Right atrium auricular region (tissue), 2 donors: ENCODE measurements around the gene GPR4. TPM values are rescaled to one million over a fixed set of nuclear protein-coding genes. Genes with fewer than 3 reads are reported as not detected.
A peak's percentile ranks its signal among the peaks of the same experiment; 100 is the strongest.

Experiments used
- DNase-seq: peaks from one replicate; pipeline ENCODE4 v3.0.0-alpha.2; 2019; ENCODE audit warnings: low spot score
- H3K27ac ChIP-seq, 2 donors: fragments of 200-600 bp; sonication (generic); 1 replicate in 1 of 2; 2 replicates in 1 of 2; pipeline ENCODE4 v1.5.1; 2016 to 2019
- H3K27me3 ChIP-seq, 2 donors: fragments of 200-600 bp; sonication (generic); one replicate each; pipeline versions ENCODE4 v1.5.1 to v1.6.0; 2017 to 2019
- H3K36me3 ChIP-seq: fragments of 200-600 bp; sonication (generic); one replicate; pipeline ENCODE4 v1.5.1; 2016
- H3K4me1 ChIP-seq, 2 donors: fragments of 200-600 bp; sonication (generic); one replicate each; pipeline versions ENCODE4 v1.5.1 to v1.6.0; 2017 to 2019
- H3K4me3 ChIP-seq, 2 donors: fragments of 200-600 bp; sonication (generic); 1 replicate in 1 of 2; 2 replicates in 1 of 2; pipeline ENCODE4 v1.5.1; 2017 to 2019; ENCODE audit warnings: mild to moderate bottlenecking in 1 of 2, moderate library complexity in 1 of 2
- H3K9me3 ChIP-seq, 2 donors: fragments of 200-600 bp; sonication (generic); one replicate each; pipeline ENCODE4 v1.5.1; 2019
- total RNA-seq, 2 donors: library from RNA; depleted of rRNA; stranded (reverse); fragments of >200 nt; gene quantifications; one replicate each; pipeline ENCODE4 v1.1.0, GENCODE V29; 2016
- TF ChIP-seq, protein P1 (sequence below), 2 donors: fragments of 200-600 bp; sonication (generic); IDR thresholded peaks; one replicate each; pipeline ENCODE4 v1.5.1; 2019; ENCODE audit warnings: antibody characterized with exemption in 2 of 2

Gene GPR4
- total RNA-seq, 2 donors from 2014 or later, result 6.2 to 12.1 TPM

DNA sequence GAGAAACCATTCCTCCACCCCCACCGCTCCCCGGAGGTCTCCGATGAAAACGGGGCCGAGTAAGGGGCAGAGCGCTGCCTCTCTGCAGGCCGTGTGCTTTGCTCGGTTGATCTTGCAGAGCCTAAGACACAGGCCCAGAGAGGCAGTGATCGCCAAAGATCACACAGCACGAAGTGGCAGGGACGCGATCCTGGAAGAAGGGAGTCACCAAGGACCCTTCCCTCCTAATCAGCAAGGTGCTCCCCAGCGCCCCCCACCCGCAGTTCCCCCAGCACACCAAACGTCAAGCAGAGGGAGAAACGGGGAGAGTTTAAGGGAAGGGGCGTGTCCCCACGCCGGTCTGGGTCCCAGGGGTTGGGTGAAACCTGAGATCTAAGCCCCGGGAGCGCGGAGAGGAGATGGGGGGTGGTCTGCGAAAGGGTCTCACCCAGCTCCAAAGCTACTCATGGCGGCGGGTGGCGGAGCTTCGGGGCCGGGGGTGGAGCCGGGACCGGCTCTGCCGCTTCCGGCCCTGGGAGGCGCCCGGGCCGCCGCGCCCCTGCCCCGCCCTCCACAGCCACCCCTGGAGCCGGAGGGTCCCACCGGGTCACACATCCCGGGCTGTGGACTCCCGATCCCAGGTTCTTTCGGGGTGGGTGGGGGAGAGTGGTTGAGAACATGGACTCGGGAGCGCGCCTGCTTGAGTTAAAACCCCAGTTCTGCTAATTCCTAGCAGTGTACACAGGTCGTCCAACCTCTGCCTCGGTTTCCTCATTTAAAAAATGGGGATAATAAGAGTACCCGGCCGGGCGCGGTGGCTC lies 37.1 kb upstream of the GPR4 start, which contains the start of gene EML2:
Gene EML2 (minus strand): TSS at position 468 of the 800 bp plus-strand sequence. CDS start 21 bp downstream, at position 447.
- peak within 1 kb of the TSS; percentile 53 to 72 for H3K4me3 ChIP-seq
- peaks cover 0 to 46% of the 10 kb centered on the region in 2 donors for H3K4me1 ChIP-seq
- no peaks in the 10 kb centered on the region for H3K36me3 ChIP-seq
- no peak for DNase-seq
- peak within 1 kb of the TSS; percentile 37 to 65 for H3K27ac ChIP-seq
- H3K9me3 ChIP-seq, result no peaks in the 10 kb centered on the region
- no peaks in the 10 kb centered on the region for H3K27me3 ChIP-seq
- TF ChIP-seq, protein P1, sequence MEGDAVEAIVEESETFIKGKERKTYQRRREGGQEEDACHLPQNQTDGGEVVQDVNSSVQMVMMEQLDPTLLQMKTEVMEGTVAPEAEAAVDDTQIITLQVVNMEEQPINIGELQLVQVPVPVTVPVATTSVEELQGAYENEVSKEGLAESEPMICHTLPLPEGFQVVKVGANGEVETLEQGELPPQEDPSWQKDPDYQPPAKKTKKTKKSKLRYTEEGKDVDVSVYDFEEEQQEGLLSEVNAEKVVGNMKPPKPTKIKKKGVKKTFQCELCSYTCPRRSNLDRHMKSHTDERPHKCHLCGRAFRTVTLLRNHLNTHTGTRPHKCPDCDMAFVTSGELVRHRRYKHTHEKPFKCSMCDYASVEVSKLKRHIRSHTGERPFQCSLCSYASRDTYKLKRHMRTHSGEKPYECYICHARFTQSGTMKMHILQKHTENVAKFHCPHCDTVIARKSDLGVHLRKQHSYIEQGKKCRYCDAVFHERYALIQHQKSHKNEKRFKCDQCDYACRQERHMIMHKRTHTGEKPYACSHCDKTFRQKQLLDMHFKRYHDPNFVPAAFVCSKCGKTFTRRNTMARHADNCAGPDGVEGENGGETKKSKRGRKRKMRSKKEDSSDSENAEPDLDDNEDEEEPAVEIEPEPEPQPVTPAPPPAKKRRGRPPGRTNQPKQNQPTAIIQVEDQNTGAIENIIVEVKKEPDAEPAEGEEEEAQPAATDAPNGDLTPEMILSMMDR (IDR thresholded peaks at IDR 0.05), result peak in 1 of 2 donors; percentile 11

DNA sequence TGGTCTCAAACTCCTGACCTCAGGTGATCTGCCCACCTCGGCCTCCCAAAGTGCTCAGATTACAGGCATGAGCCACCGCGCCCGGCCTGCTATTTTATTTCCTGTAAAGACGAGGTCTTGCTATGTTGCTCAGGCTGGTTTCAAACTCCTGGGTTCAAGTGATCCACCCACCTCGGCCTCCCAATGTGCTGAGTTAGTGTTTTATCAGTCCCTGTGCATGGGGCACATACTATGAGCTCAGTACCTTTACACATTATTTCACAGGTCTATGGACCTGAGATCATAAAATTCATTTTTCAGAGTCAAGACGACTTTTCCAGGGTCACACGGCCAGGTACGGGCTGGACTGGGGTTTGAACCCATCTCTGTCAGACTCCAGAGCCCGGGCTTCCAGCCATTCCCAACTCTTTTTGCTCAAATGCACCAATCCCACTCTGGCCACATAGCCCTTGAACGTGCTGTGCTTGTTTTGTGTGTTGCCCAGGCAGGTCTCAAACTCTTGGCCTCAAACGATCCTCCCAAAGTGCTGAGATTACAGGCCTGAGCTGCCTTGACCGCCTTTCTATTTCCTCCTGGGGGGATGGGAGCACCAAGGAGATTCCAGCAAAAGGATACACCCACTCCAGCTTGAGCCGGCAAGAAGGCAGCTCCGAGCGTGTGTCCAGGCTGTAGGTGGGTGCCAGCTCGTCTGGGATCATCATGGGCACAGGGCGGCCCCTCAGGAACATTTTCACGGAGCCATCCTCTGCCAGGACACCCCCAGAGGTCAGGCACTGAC lies 36.1 kb upstream of the GPR4 start:
- no peak for DNase-seq
- Histone ChIP-seq H3K4me3 (peak overlapping the region in 1 of 2 donors; percentile 72), H3K27me3 (no peaks in the 10 kb centered on the region), H3K9me3 (no peaks in the 10 kb centered on the region), H3K27ac (peak overlapping the region in 1 of 2 donors; percentile 65), H3K4me1 (peaks cover 0 to 41% of the 10 kb centered on the region in 2 donors), H3K36me3 (no peaks in the 10 kb centered on the region)
- TF ChIP-seq, protein P1 (IDR thresholded peaks at IDR 0.05), result no peak

DNA sequence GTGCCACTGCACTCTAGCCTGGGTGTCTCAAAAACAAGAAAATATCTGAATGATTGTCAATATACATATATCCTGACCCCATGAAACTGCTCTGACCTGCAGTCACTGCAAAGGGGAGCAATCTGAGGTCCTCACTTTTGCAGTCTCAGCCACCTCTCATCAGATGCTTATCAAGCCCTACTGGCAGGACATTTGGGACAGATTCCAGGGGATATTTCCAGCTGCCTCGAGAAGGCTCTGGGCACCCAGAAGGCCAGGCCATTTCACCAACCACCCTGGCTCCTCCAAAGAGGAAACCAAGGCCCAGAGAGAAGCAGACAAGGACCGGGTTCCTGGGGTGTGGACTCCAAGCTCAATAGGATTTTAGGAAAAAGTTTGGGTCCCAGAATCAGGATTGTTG lies 34.9 kb upstream of the GPR4 start:
- H3K4me3 ChIP-seq, result no peak overlapping the region
- H3K36me3 ChIP-seq, result no peaks in the 10 kb centered on the region
- H3K9me3 ChIP-seq, result no peaks in the 10 kb centered on the region
- H3K27me3 ChIP-seq, result no peaks in the 10 kb centered on the region
- no peak for DNase-seq
- H3K27ac ChIP-seq, result peak overlapping the region in 1 of 2 donors; percentile 13
- peaks cover 0 to 38% of the 10 kb centered on the region in 2 donors for H3K4me1 ChIP-seq
- TF ChIP-seq, protein P1 (IDR thresholded peaks at IDR 0.05), result no peak

DNA sequence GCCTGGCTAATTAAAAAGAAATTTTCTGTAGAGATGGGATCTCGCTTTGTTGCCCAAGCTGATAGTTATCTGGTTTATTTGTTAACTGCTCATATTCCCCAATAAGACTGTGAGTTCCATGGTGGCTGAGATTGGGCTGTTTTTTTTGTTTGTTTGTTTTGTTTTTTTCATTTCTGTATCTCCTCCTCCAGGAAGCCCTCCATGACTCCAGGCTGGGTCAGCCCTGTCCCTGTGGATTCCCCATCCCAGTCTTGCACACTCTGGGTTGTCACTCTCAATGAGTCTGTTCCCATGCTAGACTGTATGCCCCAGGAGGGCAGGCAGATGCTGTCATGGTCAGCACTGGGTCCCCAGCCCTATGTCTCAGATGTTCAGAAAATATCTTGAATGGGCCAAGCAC lies 34.3 kb upstream of the GPR4 start:
- DNase-seq, result no peak
- Histone ChIP-seq H3K4me3 (no peak overlapping the region), H3K36me3 (no peaks in the 10 kb centered on the region), H3K9me3 (no peaks in the 10 kb centered on the region), H3K27me3 (no peaks in the 10 kb centered on the region), H3K27ac (no peak overlapping the region), H3K4me1 (peaks cover 0 to 32% of the 10 kb centered on the region in 2 donors)
- TF ChIP-seq, protein P1 (IDR thresholded peaks at IDR 0.05), result no peak

DNA sequence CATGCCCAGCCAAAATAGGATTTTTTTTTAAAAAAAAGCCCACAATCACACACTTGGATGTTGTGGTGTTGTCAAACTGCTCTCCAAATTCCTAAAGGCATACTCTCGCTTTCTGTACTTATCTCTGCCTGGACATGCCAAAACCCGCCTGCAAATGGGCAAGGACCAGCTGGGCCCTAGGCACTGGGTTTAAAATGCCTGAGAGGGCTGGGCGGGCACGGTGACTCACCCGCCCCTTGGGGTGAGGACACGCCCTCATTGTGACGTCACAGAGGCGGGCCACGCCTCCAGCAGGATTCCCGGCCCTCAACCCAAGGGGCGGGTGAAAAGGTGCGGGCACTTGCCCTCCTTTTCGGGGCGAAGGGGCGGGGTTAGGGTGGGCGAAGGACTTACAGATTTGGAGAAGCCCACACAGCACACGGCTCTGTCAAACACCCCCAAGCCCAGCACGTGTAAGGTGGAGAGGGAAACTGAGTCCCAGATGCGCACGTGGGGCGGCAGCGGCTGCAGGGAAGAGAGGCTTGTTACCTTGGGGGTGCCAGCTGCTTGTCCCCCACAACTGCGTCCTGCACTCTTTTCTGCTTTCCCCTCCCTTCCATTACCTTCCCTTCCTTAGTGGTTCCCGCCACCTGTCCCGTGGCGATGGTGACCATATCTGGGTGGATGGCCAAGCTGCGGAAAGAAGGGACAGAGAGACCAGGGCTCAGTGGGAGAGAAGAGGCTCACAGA lies 30.6 kb upstream of the GPR4 start:
- peaks cover 23% of the 10 kb centered on the region for H3K36me3 ChIP-seq
- no peak overlapping the region for H3K4me3 ChIP-seq
- H3K9me3 ChIP-seq, result no peaks in the 10 kb centered on the region
- no peaks in the 10 kb centered on the region for H3K27me3 ChIP-seq
- TF ChIP-seq, protein P1 (IDR thresholded peaks at IDR 0.05), result no peak
- peak overlapping the region in 1 of 2 donors; percentile 68 for H3K27ac ChIP-seq
- H3K4me1 ChIP-seq, result peaks cover 0 to 8% of the 10 kb centered on the region in 2 donors
- DNase-seq, result peak; percentile 73
